H9 (cell line): Measurements from ENCODE around the gene P2RX7. TPM values are rescaled to one million over a fixed set of nuclear protein-coding genes. Genes with fewer than 3 reads are reported as not detected.

Experiments used
- DNase-seq: peaks from one replicate; pipeline ENCODE4 v3.0.0-alpha.2; 2017
- H2AFZ ChIP-seq: one replicate; pipeline ENCODE4 v1.6.1; 2013; ENCODE audit warnings: mild to moderate bottlenecking, low read length, control low read depth, moderate library complexity
- H2AK5ac ChIP-seq: 2 replicates; pipeline ENCODE4 v1.6.1; 2013; ENCODE audit warnings: low read length, control low read depth, mixed read lengths; ENCODE audit not compliant: insufficient read length
- H2BK120ac ChIP-seq: one replicate; pipeline ENCODE4 v1.6.1; 2013; ENCODE audit warnings: low read depth, mild to moderate bottlenecking, low read length, control low read depth, inconsistent platforms; ENCODE audit not compliant: poor library complexity, severe bottlenecking
- H2BK12ac ChIP-seq: 2 replicates; pipeline ENCODE4 v1.6.1; 2013; ENCODE audit warnings: low read length, control low read depth, mixed read lengths, low read depth; ENCODE audit not compliant: insufficient read length
- H2BK15ac ChIP-seq: 2 replicates; pipeline ENCODE4 v1.6.1; 2013; ENCODE audit warnings: low read depth, low read length, control low read depth
- H2BK20ac ChIP-seq: one replicate; pipeline ENCODE4 v1.6.1; 2013; ENCODE audit warnings: low read depth, mild to moderate bottlenecking, low read length, control low read depth, inconsistent platforms; ENCODE audit not compliant: poor library complexity, severe bottlenecking
- H2BK5ac ChIP-seq: 2 replicates; pipeline ENCODE4 v1.6.1; 2013; ENCODE audit warnings: low read length, control low read depth, mixed read lengths; ENCODE audit not compliant: insufficient read length
- H3K14ac ChIP-seq: 2 replicates; pipeline ENCODE4 v1.6.1; 2013; ENCODE audit warnings: low read length, control low read depth; ENCODE audit not compliant: insufficient read depth
- H3K18ac ChIP-seq: 2 replicates; pipeline ENCODE4 v1.6.1; 2013; ENCODE audit warnings: low read depth, mild to moderate bottlenecking, mixed read lengths, low read length, control low read depth; ENCODE audit not compliant: insufficient read length
- H3K23ac ChIP-seq: 2 replicates; pipeline ENCODE4 v1.6.1; 2013; ENCODE audit warnings: low read length, control low read depth, mixed read lengths, low read depth; ENCODE audit not compliant: insufficient read length
- H3K23me2 ChIP-seq: 2 replicates; pipeline ENCODE4 v1.6.1; 2013; ENCODE audit warnings: low read depth, mild to moderate bottlenecking, mixed read lengths, low read length, control low read depth; ENCODE audit not compliant: insufficient read length, poor library complexity, severe bottlenecking
- H3K27ac ChIP-seq: 2 replicates; pipeline ENCODE4 v1.5.1; 2013; ENCODE audit warnings: low read length, control low read depth, mixed read lengths, low read depth; ENCODE audit not compliant: insufficient read length
- H3K27me3 ChIP-seq: 2 replicates; pipeline ENCODE4 v1.6.1; 2013; ENCODE audit warnings: low read length, control low read depth, inconsistent platforms; ENCODE audit not compliant: insufficient read depth
- H3K4ac ChIP-seq: 2 replicates; pipeline ENCODE4 v1.6.1; 2013; ENCODE audit warnings: low read depth, mild to moderate bottlenecking, control low read depth, inconsistent platforms, low read length, moderate library complexity
- H3K4me1 ChIP-seq: 2 replicates; pipeline ENCODE4 v1.6.1; 2013; ENCODE audit warnings: low read length, control low read depth, inconsistent platforms; ENCODE audit not compliant: insufficient read depth
- H3K4me2 ChIP-seq: 2 replicates; pipeline ENCODE4 v1.6.1; 2013; ENCODE audit warnings: low read length, control low read depth, mixed read lengths; ENCODE audit not compliant: insufficient read length, insufficient read depth
- H3K56ac ChIP-seq: 2 replicates; pipeline ENCODE4 v1.6.1; 2013; ENCODE audit warnings: low read depth, mild to moderate bottlenecking, mixed read lengths, low read length, control low read depth; ENCODE audit not compliant: insufficient read length
- H3K79me1 ChIP-seq: 2 replicates; pipeline ENCODE4 v1.6.1; 2013; ENCODE audit warnings: low read depth, mild to moderate bottlenecking, moderate library complexity, low read length, control low read depth, inconsistent platforms; ENCODE audit not compliant: insufficient read depth, poor library complexity, severe bottlenecking
- H3K79me2 ChIP-seq: 2 replicates; pipeline ENCODE4 v1.6.1; 2013; ENCODE audit warnings: low read length, control low read depth, inconsistent platforms; ENCODE audit not compliant: insufficient read depth
- H3K9ac ChIP-seq: 2 replicates; pipeline ENCODE4 v1.6.1; 2013; ENCODE audit warnings: low read length, control low read depth, mixed read lengths; ENCODE audit not compliant: insufficient read length; ENCODE audit errors: extremely low read depth
- H3K9me3 ChIP-seq: one replicate; pipeline ENCODE4 v1.6.1; 2013; ENCODE audit warnings: low read depth, low read length, inconsistent platforms; ENCODE audit not compliant: control insufficient read depth
- H3T11ph ChIP-seq: one replicate; pipeline ENCODE4 v1.6.1; 2013; ENCODE audit warnings: mild to moderate bottlenecking, low read length, control low read depth, inconsistent platforms
- H4K20me1 ChIP-seq: one replicate; pipeline ENCODE4 v1.6.1; 2013; ENCODE audit not compliant: control insufficient read depth, insufficient read length, insufficient read depth
- H4K5ac ChIP-seq: 2 replicates; pipeline ENCODE4 v1.6.1; 2013; ENCODE audit warnings: low read depth, mild to moderate bottlenecking, mixed read lengths, low read length, control low read depth; ENCODE audit not compliant: insufficient read length
- H4K8ac ChIP-seq: replicated peaks from 2 replicates; pipeline ENCODE4 v1.6.1; 2013; ENCODE audit warnings: low read length, control low read depth, mixed read lengths, low read depth; ENCODE audit not compliant: insufficient read length
- H4K91ac ChIP-seq: 2 replicates; pipeline ENCODE4 v1.6.1; 2013; ENCODE audit warnings: low read depth, mild to moderate bottlenecking, moderate library complexity, mixed read lengths, low read length, control low read depth; ENCODE audit not compliant: insufficient read length
- H3K27ac Mint-ChIP-seq, 3 experiments: 2 replicates in 2 of 3; 3 replicates in 1 of 3; pipeline ENCODE4 v1.8.0; 2020 to 2021; ENCODE audit warnings: mixed read lengths in 3 of 3, mild to moderate bottlenecking in 1 of 3, moderate library complexity in 1 of 3
- H3K27me3 Mint-ChIP-seq: 2 replicates; pipeline ENCODE4 v1.8.0; 2021; ENCODE audit warnings: low read depth, mild to moderate bottlenecking, moderate library complexity, mixed read lengths
- H3K36me3 Mint-ChIP-seq, 3 experiments: 2 replicates in 2 of 3; 3 replicates in 1 of 3; pipeline ENCODE4 v1.8.0; 2020 to 2021; ENCODE audit warnings: low read depth in 3 of 3, mixed read lengths in 3 of 3; ENCODE audit not compliant: insufficient read depth in 1 of 3
- H3K4me1 Mint-ChIP-seq, 2 experiments: 2 replicates each; pipeline ENCODE4 v1.8.0; 2020; ENCODE audit warnings: mixed read lengths in 2 of 2
- H3K4me3 Mint-ChIP-seq, 2 experiments: 2 replicates in 1 of 2; 3 replicates in 1 of 2; pipeline ENCODE4 v1.8.0; 2020 to 2021; ENCODE audit warnings: mild to moderate bottlenecking in 2 of 2, mixed read lengths in 2 of 2, moderate library complexity in 1 of 2
- H3K9me3 Mint-ChIP-seq, 2 experiments: 2 replicates in 1 of 2; 3 replicates in 1 of 2; pipeline ENCODE4 v1.8.0; 2020; ENCODE audit warnings: mild to moderate bottlenecking in 2 of 2, mixed read lengths in 2 of 2, moderate library complexity in 1 of 2
- WGBS: extraction: QIAGEN DNeasy Blood & Tissue Kit; methylation state at CpG from one replicate; pipeline ENCODE4 v1.1.7; 2013; ENCODE audit warnings: missing lambda C conversion rate, low lambda C conversion rate, mixed read lengths; ENCODE audit not compliant: insufficient read length; ENCODE audit errors: extremely low coverage; 5-methylcytosine and 5-hydroxymethylcytosine counted together
- total RNA-seq: library from RNA; stranded (reverse); gene quantifications from 2 replicates; pipeline ENCODE4 v1.2.1, GENCODE V29; 2021
- TF ChIP-seq, protein P1 (sequence below): fragments of 200-600 bp; sonication (generic); conservative IDR thresholded peaks from 3 replicates; pipeline ENCODE4 v1.8.0; 2021; ENCODE audit warnings: antibody characterized with exemption, mild to moderate bottlenecking

P2RX7 gene
- total RNA-seq, 1 experiment from 2014 or later = 0.09 TPM

DNA sequence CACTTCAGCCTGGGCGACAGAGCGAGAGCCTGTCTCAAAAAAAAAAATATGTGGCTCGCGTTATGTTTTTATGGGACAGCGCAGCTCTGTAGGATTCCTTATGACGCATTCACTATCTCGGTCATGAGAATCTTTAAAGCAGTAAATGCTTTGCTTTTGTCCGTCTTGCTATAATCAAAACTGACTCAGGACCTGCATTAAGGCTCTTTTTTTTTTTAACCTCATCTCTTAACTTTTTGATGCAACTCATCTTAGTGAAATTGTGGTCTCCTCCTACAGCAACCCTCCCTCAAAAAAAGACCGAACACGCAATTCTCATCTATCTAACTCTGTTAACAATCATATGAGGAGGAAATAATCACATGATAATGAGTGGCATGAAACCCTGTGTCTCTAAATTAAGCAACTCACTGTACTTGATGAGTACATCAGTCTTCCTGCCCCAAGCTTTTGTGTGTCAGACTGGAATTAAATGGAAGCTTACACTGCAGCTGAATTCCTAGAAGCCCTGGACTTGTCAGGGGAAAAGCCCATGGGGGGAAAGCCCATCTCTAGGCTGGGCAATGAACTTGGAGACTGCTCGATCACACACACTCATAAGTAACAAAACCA, 81.6 kb downstream of the P2RX7 start:
- Histone ChIP-seq H4K8ac (no peak overlapping the region), H4K5ac (no peak overlapping the region), H3K4ac (no peak overlapping the region), H2AFZ (no peak overlapping the region), H4K91ac (no peak overlapping the region), H3K18ac (no peak overlapping the region), H2BK15ac (no peak overlapping the region), H2BK12ac (no peak overlapping the region), H3K23ac (no peak overlapping the region), H3K56ac (no peak overlapping the region), H4K20me1 (no peaks in the 10 kb centered on the region), H3K79me1 (no peaks in the 10 kb centered on the region), H2BK20ac (no peak overlapping the region), H3K14ac (no peak overlapping the region), H3K23me2 (no peaks in the 10 kb centered on the region), H3K4me1 (no peaks in the 10 kb centered on the region), H2BK5ac (no peak overlapping the region), H3K4me2 (no peak overlapping the region), H3K9ac (no peak overlapping the region), H2BK120ac (no peak overlapping the region), H3T11ph (no peak overlapping the region), H3K79me2 (no peaks in the 10 kb centered on the region), H3K27me3 (no peaks in the 10 kb centered on the region; the same call in 1 of the 2 replicates), H2AK5ac (no peak overlapping the region), H3K27ac (no peak overlapping the region), H3K9me3 (no peaks in the 10 kb centered on the region)
- peaks cover 7% of the 10 kb centered on the region in 2 experiments for H3K4me1 Mint-ChIP-seq
- DNase-seq = no peak
- no peak overlapping the region for H3K27ac Mint-ChIP-seq
- 0 out of 7 replicates have a peak, but pooled peaks cover 0 to 2% (median 0%) of the 10 kb centered on the region in 3 experiments for H3K36me3 Mint-ChIP-seq
- H3K27me3 Mint-ChIP-seq = peaks cover 8% of the 10 kb centered on the region
- no peaks in the 10 kb centered on the region; a peak in 1 of 5 replicates for H3K9me3 Mint-ChIP-seq
- no peak overlapping the region for H3K4me3 Mint-ChIP-seq
- TF ChIP-seq, protein P1, sequence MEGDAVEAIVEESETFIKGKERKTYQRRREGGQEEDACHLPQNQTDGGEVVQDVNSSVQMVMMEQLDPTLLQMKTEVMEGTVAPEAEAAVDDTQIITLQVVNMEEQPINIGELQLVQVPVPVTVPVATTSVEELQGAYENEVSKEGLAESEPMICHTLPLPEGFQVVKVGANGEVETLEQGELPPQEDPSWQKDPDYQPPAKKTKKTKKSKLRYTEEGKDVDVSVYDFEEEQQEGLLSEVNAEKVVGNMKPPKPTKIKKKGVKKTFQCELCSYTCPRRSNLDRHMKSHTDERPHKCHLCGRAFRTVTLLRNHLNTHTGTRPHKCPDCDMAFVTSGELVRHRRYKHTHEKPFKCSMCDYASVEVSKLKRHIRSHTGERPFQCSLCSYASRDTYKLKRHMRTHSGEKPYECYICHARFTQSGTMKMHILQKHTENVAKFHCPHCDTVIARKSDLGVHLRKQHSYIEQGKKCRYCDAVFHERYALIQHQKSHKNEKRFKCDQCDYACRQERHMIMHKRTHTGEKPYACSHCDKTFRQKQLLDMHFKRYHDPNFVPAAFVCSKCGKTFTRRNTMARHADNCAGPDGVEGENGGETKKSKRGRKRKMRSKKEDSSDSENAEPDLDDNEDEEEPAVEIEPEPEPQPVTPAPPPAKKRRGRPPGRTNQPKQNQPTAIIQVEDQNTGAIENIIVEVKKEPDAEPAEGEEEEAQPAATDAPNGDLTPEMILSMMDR = no peak
- no CpG with 5 or more reads among the region's 11 CpGs for WGBS
